ENCODE results near the gene NPIPB12.
A peak's percentile ranks its signal among the peaks of the same experiment; 100 is the strongest.
"Not testable (repeated sequence)": the region's sequence is repeated elsewhere in the genome, so short reads cannot be mapped to it uniquely, and the experiment has no call there.

NPIPB12 gene

GRCh38 chr16:29506308-29506707, at the start of gene NPIPB12:
TSS of gene NPIPB12 (minus strand) at chr16:29506408.
- DNase-seq (ENCODE audit: low read depth in 2 of 2), result not testable (repeated sequence)

- not testable (repeated sequence) for DNase-seq (ENCODE audit: low read depth in 2 of 2)
Measured at GRCh38 chr16:29521520-29521919, 15.3 kb upstream of the NPIPB12 start.

GRCh38 chr16:29482276-29482675, 23.9 kb downstream of the NPIPB12 start:
- not testable (repeated sequence) for DNase-seq (ENCODE audit: low read depth in 2 of 2)

GRCh38 chr16:29472065-29472464, 34.1 kb downstream of the NPIPB12 start:
- not testable (repeated sequence) for DNase-seq (ENCODE audit: low read depth in 2 of 2)

- DNase-seq (ENCODE audit: low read depth in 2 of 2), result peak in 1 of 2 donors; percentile 3
Measured at GRCh38 chr16:29469660-29470059, 36.5 kb downstream of the NPIPB12 start.

- DNase-seq (ENCODE audit: low read depth in 2 of 2), result not testable (repeated sequence)
Measured at GRCh38 chr16:29467654-29468366, 38.4 kb downstream of the NPIPB12 start.

- not testable (repeated sequence) for DNase-seq (ENCODE audit: low read depth in 2 of 2)
Measured at GRCh38 chr16:29466904-29467303, 39.3 kb downstream of the NPIPB12 start.

GRCh38 chr16:29465985-29466824, 40.0 kb downstream of the NPIPB12 start:
- not testable (repeated sequence) for DNase-seq (ENCODE audit: low read depth in 2 of 2)

- DNase-seq (ENCODE audit: low read depth in 2 of 2), result not testable (repeated sequence)
Measured at GRCh38 chr16:29460647-29461030, 45.6 kb downstream of the NPIPB12 start.

GRCh38 chr16:29459706-29460646, 46.2 kb downstream of the NPIPB12 start, which contains the start of gene SULT1A4:
TSS of gene SULT1A4 (plus strand) at chr16:29459913. CDS start at chr16:29461386, 1,473 bp downstream.
- not testable (repeated sequence) for DNase-seq (ENCODE audit: low read depth in 2 of 2)

GRCh38 chr16:29457660-29458059, 48.5 kb downstream of the NPIPB12 start:
- DNase-seq (ENCODE audit: low read depth in 2 of 2), result not testable (repeated sequence)

GRCh38 chr16:29454828-29455227, 51.4 kb downstream of the NPIPB12 start:
- DNase-seq (ENCODE audit: low read depth in 2 of 2), result not testable (repeated sequence)

GRCh38 chr16:29454269-29454668, 51.9 kb downstream of the NPIPB12 start, which contains the start of the genes BOLA2 and SLX1B:
TSS of gene BOLA2 (minus strand) at chr16:29454351. CDS start at chr16:29454253, 98 bp downstream.
TSS of gene SLX1B (plus strand) at chr16:29454533.
- DNase-seq (ENCODE audit: low read depth in 2 of 2), result not testable (repeated sequence)

GRCh38 chr16:29453754-29454153, 52.5 kb downstream of the NPIPB12 start:
- not testable (repeated sequence) for DNase-seq (ENCODE audit: low read depth in 2 of 2)

Data from stimulated activated CD8-positive, alpha-beta memory T cell treated with anti-CD3 and anti-CD28 coated beads, Interleukin-2, amount 100 ng/mL, for 1 hour (primary cell).